HK-2 (cell line): ENCODE measurements around the gene TAF9.
"Not testable (repeated sequence)": the region's sequence is repeated elsewhere in the genome, so short reads cannot be mapped to it uniquely, and the experiment has no call there.

ENCODE experiments used
- DNase-seq: peaks from one replicate; pipeline ENCODE4 v3.0.0-alpha.2; 2018; ENCODE audit not compliant: unreplicated experiment

TAF9 gene, protein sequence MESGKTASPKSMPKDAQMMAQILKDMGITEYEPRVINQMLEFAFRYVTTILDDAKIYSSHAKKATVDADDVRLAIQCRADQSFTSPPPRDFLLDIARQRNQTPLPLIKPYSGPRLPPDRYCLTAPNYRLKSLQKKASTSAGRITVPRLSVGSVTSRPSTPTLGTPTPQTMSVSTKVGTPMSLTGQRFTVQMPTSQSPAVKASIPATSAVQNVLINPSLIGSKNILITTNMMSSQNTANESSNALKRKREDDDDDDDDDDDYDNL

GRCh38 chr5:69369340-69370121, at the start of gene TAF9, which contains the start of the genes AK6 and RAD17:
Gene TAF9, minus strand, starts transcription at chr5:69369520. Its CDS starts 3,783 bp downstream, at chr5:69365737.
Gene AK6, minus strand, starts transcription at chr5:69369520. Its CDS starts 30 bp downstream, at chr5:69369490.
Gene RAD17, plus strand, starts transcription at chr5:69369818. Its CDS starts 2,391 bp downstream, at chr5:69372209.
- DNase-seq, result peak; percentile 87

DNA sequence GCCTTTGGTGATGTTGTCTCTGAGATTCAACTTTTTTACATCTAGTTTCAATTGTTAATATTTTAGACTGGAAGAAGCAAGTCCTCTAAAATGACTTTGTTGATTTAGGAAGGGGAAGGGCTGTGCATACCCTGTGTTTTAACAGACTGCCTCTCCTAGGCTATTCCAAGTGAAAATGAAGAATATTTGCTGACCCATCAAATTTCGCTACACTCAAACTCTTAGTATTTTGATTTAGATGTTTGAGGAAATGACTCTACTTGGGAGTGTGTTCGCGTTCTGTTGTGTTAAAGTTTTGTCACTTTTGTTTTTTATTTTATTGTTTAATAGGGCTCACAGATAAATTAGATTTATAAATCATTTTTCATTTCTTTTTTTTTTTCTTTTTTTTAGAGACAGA, 49.2 kb upstream of the TAF9 start:
- no peak for DNase-seq

DNA sequence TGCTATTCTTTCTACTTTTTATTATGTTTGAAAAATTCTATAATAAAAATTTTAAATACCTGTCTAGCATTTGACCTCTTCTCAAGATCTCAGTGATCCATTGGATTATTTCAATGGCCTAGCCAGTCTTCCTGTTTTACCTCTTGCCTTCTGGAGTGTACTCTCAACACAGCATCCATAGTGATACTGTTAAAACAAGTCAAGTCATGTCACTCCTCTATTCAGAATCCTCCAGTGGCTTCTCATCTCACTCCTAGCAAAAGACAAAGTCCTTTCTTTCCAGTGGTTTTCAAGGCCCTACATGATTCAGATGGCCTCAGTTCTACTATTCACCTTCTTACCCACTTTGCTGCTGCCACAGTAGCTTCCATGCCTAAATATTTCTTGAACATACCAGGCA, 47.4 kb upstream of the TAF9 start:
- no peak for DNase-seq

- no peak for DNase-seq
Observed at GRCh38 chr5:69416180-69416579, 46.9 kb upstream of the TAF9 start.

- DNase-seq, result no peak
Observed at GRCh38 chr5:69415584-69415958, 46.3 kb upstream of the TAF9 start.

DNA sequence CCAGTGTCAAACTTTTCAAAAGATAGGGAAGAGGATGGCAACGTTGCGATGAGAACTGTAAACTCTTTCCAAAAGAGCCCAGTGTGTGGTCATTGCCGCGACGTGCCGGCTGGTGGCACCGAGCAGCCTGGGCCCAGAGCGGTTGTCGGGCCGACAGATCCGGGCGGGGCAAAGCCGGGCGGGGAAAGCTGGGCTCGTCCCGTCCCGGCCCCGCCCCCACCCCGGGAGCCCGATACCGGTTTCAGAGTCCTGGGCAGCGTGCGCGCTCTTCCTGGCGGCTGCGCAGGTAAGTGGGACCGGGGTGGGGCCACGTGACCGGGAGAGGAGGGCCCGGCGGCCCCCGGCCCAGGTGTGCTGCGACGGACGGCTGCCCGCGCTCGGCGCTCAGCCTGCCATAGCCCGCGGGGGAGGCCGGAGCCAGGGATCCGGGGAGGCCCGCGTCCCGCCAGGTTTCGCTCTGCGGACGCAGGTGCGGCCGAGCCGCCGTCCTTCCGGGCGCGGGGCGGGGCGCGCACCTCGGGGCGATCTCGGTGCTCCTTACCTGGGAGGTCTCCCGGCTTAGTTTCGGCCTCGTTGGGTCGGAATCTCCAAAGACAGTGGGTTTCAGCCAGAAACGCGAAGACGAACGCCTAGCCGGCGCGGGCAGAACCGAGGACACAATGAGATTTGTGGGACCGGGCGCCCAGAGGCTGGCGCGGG, 45.7 kb upstream of the TAF9 start, which contains the start of gene MARVELD2:
TSS of gene MARVELD2 (plus strand) at position 232 of the 699 bp plus-strand sequence. CDS start 4,270 bp downstream, outside the sequence.
- DNase-seq, result peak; percentile 53

DNA sequence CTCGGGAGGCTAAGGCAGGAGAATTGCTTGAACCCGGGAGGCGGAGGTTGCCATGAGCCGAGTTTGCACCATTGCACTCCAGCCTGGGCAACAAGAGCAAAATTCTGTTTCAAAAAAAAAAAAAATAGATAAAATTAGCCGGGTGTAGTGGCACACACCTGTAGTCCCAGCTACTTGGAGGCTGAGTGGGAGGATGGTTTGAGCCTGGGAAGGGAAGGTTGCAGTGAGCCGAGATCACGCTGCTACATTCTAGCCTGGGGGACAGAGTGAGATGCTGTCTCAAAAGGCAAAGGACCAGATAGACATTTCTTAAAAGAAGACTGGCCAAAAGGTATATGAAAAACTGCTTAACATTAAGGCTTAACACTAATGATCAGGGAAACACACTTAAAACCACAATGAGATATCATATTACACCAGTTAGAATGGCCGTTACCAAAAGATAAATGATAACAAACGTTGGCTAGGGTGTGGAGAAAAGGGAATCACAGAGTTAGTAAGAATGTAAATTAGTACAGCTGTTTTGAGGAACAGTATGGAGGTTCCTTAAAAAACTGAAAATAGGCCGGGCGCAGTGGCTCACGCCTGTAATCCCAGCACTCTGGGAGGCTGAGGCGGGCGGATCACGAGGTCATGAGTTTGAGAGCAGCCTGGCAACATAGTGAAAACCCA, 35.5 kb upstream of the TAF9 start:
- no peak for DNase-seq

DNA sequence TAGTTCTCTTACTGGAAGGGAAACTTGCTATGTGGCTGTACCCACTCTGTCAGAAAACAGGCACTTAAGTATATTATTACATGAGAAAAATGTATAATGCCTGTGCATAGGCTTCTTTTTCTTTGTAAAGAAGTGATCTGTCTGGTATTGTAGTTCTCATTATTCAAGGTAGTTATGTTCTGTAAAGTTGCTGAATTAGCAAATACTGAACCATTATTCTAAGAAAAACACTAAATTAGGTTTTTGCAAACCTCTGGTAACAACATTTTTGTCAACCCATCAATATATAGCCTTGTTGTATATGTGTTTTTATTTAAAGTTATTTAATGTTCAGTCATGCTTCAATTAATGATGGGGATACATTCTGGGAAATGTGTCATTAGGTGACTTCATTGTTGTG, 9.1 kb upstream of the TAF9 start:
- no peak for DNase-seq

DNA sequence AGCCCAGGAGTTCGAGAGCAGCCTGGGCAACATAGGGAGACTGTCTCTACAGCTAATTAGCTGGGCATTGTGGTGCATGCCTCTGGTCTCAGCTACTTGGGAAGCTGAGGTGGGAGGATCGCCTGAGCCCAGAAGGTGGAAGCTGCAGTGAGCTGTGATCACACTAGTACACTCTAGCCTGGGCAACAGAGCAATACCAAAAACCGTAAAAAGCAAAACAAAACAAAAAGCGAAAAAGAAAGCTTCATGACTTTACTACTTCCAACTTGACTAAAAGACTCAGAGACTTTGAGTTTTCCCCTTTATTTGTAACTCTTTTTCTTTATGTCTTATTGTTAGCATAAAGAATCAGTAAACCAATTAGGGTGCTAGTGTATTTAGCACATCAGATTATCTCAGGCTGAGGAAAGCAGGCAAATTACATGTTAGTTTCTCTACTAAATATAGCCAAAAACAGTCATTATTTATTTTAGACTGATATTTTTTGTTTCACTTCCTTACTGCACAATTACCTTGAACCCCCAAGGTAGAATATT, 5.7 kb upstream of the TAF9 start:
- no peak for DNase-seq

DNA sequence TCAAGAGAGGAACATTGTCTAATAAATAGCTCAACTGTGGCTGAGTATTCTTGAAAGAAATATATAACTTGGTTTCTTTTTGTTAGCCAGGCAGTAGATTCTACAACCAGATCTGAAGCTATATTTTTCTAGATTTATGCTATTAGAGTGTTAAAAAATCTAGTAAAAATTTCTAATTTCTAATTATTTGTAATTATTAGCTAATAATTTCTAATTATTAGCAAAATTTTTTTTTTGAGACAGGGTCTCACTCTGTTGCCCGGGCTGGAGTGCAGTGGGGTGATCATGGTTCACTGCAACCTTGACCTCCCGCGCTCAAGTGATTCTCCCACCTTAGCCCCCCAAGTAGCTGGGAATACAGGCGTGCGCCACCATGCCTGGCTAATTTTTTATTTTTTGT, 3.1 kb upstream of the TAF9 start:
- no peak for DNase-seq

DNA sequence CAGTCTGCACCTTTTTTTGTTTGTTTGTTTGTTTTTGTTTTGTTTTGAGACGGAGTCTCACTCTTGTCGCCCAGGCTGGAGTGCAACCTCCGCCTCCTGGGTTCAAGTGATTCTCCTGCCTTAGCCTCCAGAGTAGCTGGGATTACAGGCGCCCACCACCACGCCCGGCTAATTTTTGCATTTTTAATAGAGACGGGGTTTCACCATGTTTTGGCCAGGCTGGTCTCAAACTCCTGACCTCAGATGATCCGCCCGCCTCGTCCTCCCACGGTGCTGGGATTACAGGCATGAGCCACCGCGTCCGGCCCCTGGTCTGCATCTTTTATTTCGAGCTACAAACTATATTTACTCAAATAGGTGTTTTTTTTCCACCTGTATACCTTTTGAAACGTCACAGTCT, 1.0 kb upstream of the TAF9 start:
- DNase-seq, result not testable (repeated sequence)

DNA sequence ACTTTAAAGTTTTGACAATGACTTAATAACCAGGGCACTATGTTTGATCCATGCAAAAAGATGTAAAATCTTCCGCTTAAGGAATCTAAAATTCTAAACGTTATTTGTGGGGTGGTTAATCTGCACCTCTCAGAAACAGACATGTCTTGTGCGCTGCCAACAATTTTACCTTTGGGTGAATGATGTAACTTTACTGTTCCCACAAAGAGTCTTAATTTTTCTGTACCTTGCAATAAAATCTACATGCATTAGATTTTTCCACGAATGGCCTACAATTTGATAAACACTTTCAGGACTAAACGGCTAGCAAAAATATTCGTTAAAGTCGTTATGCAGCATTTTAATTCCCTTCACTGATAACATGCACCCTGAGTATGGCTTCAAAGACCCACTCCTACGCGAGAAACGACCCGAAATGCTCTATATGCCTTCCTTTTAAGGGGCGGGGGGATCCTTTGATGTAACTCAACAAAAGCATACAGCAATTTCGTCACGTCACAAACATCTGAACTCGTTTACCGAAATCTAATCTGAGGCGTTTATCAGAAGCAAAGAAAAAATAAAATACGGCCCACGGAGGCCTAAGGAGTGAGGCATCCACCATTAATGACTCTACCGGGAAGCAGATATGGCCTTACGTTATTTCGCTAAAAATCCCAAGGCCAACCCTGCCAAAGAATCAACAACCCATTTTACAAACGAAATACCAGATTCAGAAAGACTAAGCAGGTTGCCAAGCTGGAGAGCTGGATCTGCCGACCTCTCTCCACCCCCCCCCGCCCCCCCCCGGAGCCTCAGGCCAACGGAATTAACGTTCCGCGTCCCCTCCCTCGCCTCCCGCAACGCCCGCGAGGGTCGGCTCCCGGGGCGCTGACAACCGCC, 621 bp downstream of the TAF9 start:
- no peak for DNase-seq

DNA sequence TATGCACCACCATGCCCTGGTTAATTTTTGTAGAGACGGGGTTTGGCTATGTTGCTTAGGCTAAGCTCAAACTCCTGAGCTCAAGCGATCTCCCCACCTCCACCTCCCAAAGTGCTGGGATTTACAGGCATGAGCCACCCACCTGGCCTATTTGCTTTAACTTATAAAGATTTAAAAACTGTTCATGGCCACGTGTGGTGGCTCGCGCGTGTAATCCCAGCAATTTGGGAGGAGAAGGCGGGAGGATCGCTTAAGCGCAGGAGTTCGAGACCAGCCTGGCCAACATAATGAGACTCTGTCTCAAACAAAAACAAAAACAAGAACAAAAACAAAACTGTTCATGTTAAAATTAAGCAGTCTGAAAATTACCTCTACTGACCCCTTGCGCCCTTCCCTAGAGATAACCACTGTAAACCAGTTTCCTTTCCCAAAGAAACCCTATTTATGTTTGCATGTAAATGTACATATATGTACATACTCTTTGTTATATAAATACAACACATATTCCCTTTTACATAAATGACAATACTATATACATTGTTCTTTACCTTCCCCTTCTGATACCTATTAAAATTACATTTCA, 1.5 kb downstream of the TAF9 start:
- no peak for DNase-seq

DNA sequence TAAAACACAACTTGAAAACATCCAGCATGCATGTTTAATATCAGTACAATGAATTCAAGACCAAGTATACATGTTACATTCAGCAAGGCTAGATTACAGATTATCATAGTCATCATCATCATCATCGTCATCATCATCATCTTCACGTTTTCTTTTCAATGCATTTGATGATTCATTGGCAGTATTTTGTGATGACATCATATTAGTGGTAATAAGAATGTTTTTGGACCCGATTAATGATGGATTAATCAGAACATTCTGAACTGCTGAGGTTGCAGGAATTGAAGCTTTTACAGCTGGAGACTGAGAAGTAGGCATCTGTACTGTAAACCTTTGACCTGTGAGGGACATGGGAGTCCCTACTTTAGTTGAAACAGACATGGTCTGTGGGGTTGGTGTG, 4.5 kb downstream of the TAF9 start:
- DNase-seq, result no peak

DNA sequence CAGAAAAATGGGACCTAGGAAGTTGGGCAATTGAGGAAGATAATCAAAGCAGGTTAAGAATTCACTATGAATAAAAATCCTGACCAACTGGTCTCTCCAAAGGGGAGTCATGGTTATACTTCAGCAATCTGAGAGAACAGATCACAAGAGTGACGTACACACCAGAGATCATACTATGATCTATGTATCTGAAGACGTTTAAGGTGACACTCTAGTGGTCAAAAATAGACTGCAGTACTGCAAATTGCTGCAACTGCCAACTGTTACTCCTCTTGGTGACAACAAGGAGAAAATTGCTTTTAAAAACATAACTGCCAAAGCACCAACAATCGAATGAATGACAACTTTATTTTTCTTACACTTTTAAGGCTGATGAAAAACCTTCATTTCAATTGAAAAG, 4.9 kb downstream of the TAF9 start:
- DNase-seq, result no peak

- DNase-seq, result no peak
Observed at GRCh38 chr5:69360442-69360841, 8.9 kb downstream of the TAF9 start.

DNA sequence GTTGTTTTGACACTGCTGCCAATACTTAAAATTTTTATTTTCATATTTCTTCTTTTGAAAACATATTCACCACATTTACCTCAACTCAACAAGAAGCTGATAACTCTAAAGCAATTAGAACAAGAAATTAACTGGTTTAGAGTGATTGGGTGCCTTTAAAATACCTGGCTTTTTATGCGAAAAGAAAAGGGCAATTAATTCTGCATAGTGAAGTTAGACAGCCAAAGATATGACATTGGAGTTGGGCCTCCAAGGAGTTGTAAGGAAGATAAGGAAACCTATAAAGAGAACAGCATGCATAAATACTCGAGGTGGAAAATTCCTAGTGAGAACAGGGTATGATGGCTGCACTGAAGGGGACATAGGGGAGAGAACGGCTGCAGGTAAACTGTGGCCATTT, 9.6 kb downstream of the TAF9 start:
- DNase-seq, result no peak

DNA sequence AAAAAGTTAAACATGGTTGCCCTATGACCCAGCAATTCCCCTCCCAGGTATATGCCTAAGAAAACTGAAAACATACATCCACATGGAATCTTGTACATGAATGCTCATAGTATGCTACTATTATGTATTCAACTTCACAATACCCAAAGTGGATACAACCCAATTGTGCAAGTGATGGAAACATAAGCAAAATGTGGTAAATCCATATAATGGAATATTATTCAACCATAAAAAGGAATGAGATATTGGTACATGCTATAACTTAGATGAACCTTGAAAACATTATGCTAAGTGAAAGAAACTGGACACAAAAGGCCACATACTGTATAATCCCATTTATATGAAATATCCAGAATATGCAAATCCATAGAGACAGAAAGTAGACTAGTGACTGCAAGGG, 18.7 kb downstream of the TAF9 start:
- no peak for DNase-seq

DNA sequence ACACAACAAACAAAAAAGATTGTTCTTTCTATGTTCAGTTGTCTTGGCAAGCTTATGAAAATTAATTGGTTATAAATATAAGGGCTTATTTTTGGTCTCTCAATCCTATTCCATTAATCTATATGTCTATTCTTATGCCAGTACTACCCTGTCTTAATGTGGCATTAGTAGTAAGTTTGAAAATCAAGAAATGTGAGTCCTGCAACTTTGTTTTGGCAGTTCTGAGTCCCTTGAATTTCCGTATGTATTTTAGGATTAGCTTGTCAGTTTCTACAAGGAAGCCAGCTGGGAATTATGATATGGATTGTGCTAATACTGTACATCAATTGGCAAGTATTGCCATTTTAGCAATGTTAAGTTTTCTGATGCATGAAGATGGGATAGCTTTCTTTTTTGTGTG, 26.2 kb downstream of the TAF9 start:
- no peak for DNase-seq

- DNase-seq, result no peak
Observed at GRCh38 chr5:69341520-69342161, 27.7 kb downstream of the TAF9 start.
